Measurements from ENCODE around the gene RPLP1.

DNA sequence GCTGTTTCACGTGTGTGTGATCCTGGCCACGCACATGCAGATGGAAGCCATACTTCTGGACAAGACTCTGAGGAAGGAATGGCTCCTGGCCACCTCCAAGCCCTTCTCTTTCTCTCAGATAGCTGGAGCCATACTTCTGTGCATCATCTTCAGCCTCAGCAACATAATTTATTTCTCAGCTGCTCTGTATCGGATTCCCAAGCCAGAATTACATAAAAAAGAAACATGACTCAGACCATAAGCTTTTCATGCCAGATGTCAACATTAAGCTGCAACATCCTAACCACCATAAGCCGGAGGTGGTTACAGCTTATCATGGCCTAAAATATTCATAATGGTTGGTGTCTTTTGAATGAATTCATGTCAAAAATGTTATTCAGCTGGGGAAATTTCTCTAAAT, 49.0 kb upstream of the RPLP1 start:
- TF ChIP-seq, protein P1, sequence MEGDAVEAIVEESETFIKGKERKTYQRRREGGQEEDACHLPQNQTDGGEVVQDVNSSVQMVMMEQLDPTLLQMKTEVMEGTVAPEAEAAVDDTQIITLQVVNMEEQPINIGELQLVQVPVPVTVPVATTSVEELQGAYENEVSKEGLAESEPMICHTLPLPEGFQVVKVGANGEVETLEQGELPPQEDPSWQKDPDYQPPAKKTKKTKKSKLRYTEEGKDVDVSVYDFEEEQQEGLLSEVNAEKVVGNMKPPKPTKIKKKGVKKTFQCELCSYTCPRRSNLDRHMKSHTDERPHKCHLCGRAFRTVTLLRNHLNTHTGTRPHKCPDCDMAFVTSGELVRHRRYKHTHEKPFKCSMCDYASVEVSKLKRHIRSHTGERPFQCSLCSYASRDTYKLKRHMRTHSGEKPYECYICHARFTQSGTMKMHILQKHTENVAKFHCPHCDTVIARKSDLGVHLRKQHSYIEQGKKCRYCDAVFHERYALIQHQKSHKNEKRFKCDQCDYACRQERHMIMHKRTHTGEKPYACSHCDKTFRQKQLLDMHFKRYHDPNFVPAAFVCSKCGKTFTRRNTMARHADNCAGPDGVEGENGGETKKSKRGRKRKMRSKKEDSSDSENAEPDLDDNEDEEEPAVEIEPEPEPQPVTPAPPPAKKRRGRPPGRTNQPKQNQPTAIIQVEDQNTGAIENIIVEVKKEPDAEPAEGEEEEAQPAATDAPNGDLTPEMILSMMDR (IDR thresholded peaks at IDR 0.05): no peak
- no peak for TF ChIP-seq POLR2A (IDR thresholded peaks at IDR 0.05)

Measured in testis (tissue), 2 donors.